ENCODE results near the gene PABPC1L. TPM values are rescaled to one million over a fixed set of nuclear protein-coding genes. Genes with fewer than 3 reads are reported as not detected.

The PABPC1L gene
- total RNA-seq, 1 donor from 2014 or later = 1.0 TPM

DNA sequence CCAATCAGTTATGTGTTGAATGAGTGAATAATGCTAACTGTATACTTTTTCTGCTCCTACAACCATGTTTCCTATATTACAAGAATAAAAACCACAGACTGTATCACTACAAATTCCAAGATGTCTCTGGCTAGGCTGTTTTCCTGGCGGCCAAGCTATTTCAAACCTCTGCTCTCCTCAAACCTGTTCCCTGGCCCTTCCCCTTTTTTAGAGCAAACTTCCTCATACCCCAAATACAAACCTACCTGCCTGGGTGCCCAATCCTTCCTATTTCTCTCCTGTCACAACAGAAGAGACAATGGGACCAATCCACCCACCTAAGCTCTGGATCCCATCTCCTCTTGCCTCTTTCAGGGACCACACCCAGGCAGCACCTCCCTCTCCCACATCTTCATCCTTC is 42.9 kb downstream of the PABPC1L start:
- H3K9me3 ChIP-seq (ENCODE audit: control insufficient read depth in 3 of 3, low read length in 3 of 3) = no peaks in the 10 kb centered on the region
- no peak overlapping the region for H3K27ac ChIP-seq (ENCODE audit: low read depth, low read length)
- H3K9ac ChIP-seq (ENCODE audit: low read depth in 1 of 3, low read length in 3 of 3) = no peak overlapping the region
- H3K27me3 ChIP-seq (ENCODE audit: control insufficient read depth in 3 of 3, insufficient read depth in 3 of 3, low read length in 3 of 3) = no peaks in the 10 kb centered on the region
- H3K36me3 ChIP-seq (ENCODE audit: control insufficient read depth in 3 of 3, insufficient read depth in 3 of 3, low read length in 3 of 3) = peaks cover 52 to 75% (median 74%) of the 10 kb centered on the region in 3 donors
- H3K4me1 ChIP-seq (ENCODE audit: control insufficient read depth in 3 of 3, insufficient read depth in 3 of 3, low read length in 3 of 3) = no peaks in the 10 kb centered on the region
- H3K4me3 ChIP-seq (ENCODE audit: low read length in 3 of 3) = no peak overlapping the region

DNA sequence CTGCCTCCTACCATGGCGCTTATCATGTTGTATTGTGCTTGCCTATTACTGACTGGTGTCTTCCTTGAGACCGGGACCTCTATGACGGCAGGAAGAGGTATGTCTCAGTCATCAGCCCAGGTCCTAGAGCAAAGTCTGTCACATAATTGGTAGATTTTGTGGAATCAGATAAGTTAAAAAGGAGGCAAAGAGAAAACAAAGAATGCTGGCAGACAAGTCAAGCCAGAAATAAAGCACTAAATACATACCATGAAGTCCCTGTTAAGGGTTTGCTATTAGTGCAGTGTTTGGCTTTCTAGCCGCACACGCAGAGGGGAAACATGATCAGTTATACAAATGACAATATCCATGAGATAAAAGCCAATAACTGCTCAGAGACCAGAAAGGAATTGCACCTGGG is 44.4 kb downstream of the PABPC1L start:
- Histone ChIP-seq H3K27ac (ENCODE audit: low read depth, low read length) (no peak overlapping the region), H3K9ac (ENCODE audit: low read depth in 1 of 3, low read length in 3 of 3) (no peak overlapping the region), H3K27me3 (ENCODE audit: control insufficient read depth in 3 of 3, insufficient read depth in 3 of 3, low read length in 3 of 3) (no peaks in the 10 kb centered on the region), H3K4me1 (ENCODE audit: control insufficient read depth in 3 of 3, insufficient read depth in 3 of 3, low read length in 3 of 3) (peaks cover 3 to 4% (median 4%) of the 10 kb centered on the region in 3 donors), H3K36me3 (ENCODE audit: control insufficient read depth in 3 of 3, insufficient read depth in 3 of 3, low read length in 3 of 3) (peaks cover 44 to 64% (median 64%) of the 10 kb centered on the region in 3 donors), H3K9me3 (ENCODE audit: control insufficient read depth in 3 of 3, low read length in 3 of 3) (no peaks in the 10 kb centered on the region), H3K4me3 (ENCODE audit: low read length in 3 of 3) (no peak overlapping the region)

DNA sequence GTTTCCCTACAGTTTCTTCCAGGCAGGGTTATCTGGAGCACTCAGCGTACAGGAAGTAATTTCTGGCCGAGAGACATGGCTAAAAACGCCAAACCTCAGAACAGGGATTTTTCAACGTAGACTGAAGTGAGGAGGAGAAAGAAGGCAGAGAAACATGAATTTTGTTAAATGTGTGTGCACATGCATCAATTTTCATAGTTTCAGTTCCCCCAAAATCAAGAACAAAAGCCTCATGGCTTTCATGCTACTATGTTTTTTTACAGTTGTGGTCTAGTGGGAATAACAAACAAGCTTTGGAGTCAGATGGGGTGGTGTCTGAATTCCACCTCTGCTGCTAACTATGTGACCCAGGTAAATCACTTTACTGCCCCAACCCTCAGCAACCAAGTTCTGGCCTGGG is 45.4 kb downstream of the PABPC1L start:
- Histone ChIP-seq H3K4me1 (ENCODE audit: control insufficient read depth in 3 of 3, insufficient read depth in 3 of 3, low read length in 3 of 3) (peaks cover 8 to 10% (median 9%) of the 10 kb centered on the region in 3 donors), H3K27ac (ENCODE audit: low read depth, low read length) (no peak overlapping the region), H3K9ac (ENCODE audit: low read depth in 1 of 3, low read length in 3 of 3) (no peak overlapping the region), H3K36me3 (ENCODE audit: control insufficient read depth in 3 of 3, insufficient read depth in 3 of 3, low read length in 3 of 3) (peaks cover 38 to 58% (median 58%) of the 10 kb centered on the region in 3 donors), H3K27me3 (ENCODE audit: control insufficient read depth in 3 of 3, insufficient read depth in 3 of 3, low read length in 3 of 3) (no peaks in the 10 kb centered on the region), H3K9me3 (ENCODE audit: control insufficient read depth in 3 of 3, low read length in 3 of 3) (no peaks in the 10 kb centered on the region), H3K4me3 (ENCODE audit: low read length in 3 of 3) (no peak overlapping the region)

DNA sequence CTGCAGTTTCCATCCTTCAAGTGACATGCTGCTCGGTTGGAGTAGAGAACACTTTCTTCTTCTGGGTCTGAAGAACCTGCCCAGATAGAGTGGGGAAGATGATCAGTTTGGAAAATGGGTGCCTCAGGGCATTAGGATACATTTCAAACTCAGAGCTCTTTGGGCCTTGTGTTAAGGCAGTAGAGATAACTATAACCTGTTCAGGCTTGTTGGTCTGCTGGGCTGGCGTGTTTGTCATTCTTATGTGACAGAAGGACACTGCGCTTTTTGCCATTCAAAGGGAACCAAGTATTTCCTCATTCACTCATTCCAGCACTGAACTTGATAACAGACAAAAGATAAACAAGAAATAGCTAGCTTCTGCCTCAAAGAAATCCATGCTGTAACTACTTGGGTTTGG is 46.5 kb downstream of the PABPC1L start:
- Histone ChIP-seq H3K36me3 (ENCODE audit: control insufficient read depth in 3 of 3, insufficient read depth in 3 of 3, low read length in 3 of 3) (peaks cover 29 to 47% (median 47%) of the 10 kb centered on the region in 3 donors), H3K9ac (ENCODE audit: low read depth in 1 of 3, low read length in 3 of 3) (no peak overlapping the region), H3K27me3 (ENCODE audit: control insufficient read depth in 3 of 3, insufficient read depth in 3 of 3, low read length in 3 of 3) (no peaks in the 10 kb centered on the region), H3K9me3 (ENCODE audit: control insufficient read depth in 3 of 3, low read length in 3 of 3) (no peaks in the 10 kb centered on the region), H3K4me3 (ENCODE audit: low read length in 3 of 3) (no peak overlapping the region), H3K27ac (ENCODE audit: low read depth, low read length) (no peak overlapping the region), H3K4me1 (ENCODE audit: control insufficient read depth in 3 of 3, insufficient read depth in 3 of 3, low read length in 3 of 3) (peaks cover 8 to 14% (median 9%) of the 10 kb centered on the region in 3 donors)

DNA sequence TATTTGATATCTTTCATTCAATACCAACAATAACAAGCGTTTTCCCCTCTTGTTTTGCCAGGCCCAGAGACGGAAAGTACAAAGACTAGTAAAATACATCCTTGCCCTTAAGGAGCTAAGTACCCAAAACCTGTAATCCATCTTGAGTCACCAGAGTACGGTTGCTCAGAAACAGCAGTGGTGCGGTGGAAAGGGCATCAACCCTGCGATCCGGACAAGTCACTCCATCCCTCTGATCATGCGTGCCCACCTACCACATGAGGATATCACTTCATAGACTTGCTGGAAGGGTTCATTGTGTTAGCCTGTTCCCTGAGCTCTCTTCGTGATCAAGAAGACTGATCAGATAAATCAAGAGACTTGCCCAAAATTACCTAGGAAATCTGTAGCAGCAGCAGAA is 48.4 kb downstream of the PABPC1L start:
- Histone ChIP-seq H3K36me3 (ENCODE audit: control insufficient read depth in 3 of 3, insufficient read depth in 3 of 3, low read length in 3 of 3) (peaks cover 19 to 31% (median 28%) of the 10 kb centered on the region in 3 donors), H3K27ac (ENCODE audit: low read depth, low read length) (no peak overlapping the region), H3K4me1 (ENCODE audit: control insufficient read depth in 3 of 3, insufficient read depth in 3 of 3, low read length in 3 of 3) (peaks cover 8 to 14% (median 9%) of the 10 kb centered on the region in 3 donors), H3K9me3 (ENCODE audit: control insufficient read depth in 3 of 3, low read length in 3 of 3) (no peaks in the 10 kb centered on the region), H3K27me3 (ENCODE audit: control insufficient read depth in 3 of 3, insufficient read depth in 3 of 3, low read length in 3 of 3) (no peaks in the 10 kb centered on the region), H3K9ac (ENCODE audit: low read depth in 1 of 3, low read length in 3 of 3) (no peak overlapping the region), H3K4me3 (ENCODE audit: low read length in 3 of 3) (no peak overlapping the region)

DNA sequence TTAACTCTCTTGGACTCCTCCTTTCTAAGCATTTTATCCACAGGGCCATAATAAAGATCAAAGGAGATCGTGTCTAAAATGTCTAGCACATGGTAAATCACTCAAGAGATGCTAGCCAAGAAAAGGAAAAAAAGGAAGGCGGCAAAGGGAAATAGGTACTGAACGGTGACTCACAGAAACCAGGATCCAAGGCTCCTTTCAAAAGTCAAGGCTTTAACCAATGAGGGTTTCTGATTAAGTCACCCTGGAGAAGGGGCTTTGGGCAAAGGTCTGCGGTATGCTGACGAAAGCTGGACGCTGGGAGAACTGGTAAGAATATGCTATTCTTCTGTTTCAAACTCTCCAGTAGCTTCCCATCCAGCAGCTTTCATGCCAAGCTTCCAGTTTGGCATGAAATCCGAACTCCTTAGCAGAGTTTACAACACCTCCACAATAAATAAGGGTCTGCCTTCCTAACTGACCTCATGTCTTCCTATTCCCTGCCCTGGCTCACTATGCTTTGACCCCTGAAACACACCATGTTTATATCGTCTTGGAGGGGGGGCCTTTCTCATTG is 49.3 kb downstream of the PABPC1L start:
- H3K4me1 ChIP-seq (ENCODE audit: control insufficient read depth in 3 of 3, insufficient read depth in 3 of 3, low read length in 3 of 3) = peaks cover 8 to 14% (median 9%) of the 10 kb centered on the region in 3 donors
- H3K27ac ChIP-seq (ENCODE audit: low read depth, low read length) = peak overlapping the region; percentile 13
- no peaks in the 10 kb centered on the region for H3K9me3 ChIP-seq (ENCODE audit: control insufficient read depth in 3 of 3, low read length in 3 of 3)
- peaks cover 12 to 22% (median 19%) of the 10 kb centered on the region in 3 donors for H3K36me3 ChIP-seq (ENCODE audit: control insufficient read depth in 3 of 3, insufficient read depth in 3 of 3, low read length in 3 of 3)
- H3K9ac ChIP-seq (ENCODE audit: low read depth in 1 of 3, low read length in 3 of 3) = peak overlapping the region; percentile 44 to 78 (median 68)
- H3K27me3 ChIP-seq (ENCODE audit: control insufficient read depth in 3 of 3, insufficient read depth in 3 of 3, low read length in 3 of 3) = no peaks in the 10 kb centered on the region
- peak overlapping the region; percentile 77 to 87 (median 85) for H3K4me3 ChIP-seq (ENCODE audit: low read length in 3 of 3)

DNA sequence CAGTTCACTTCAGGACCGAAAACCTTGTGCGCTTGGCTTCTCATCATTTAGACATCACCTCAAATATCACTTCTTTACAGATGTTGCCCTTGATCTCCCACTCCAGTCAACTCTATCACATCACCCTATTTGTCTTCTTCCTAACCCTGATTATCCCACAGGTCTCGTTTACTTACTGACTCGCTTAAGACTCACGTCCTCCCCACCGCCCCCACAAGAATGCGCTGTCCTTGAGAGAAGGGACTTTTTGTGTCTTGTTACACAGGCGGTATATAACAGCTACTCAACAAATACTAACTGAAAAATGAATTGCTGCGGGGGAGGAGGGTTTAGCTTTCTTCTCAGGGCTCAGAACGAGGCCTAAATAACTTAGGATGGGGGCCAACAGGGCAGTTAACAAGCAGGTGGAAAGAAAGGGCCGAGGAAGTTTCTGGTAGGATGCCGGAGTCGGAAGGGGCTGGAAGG is 49.8 kb downstream of the PABPC1L start:
- H3K9me3 ChIP-seq (ENCODE audit: control insufficient read depth in 3 of 3, low read length in 3 of 3) = no peaks in the 10 kb centered on the region
- peaks cover 8 to 14% (median 9%) of the 10 kb centered on the region in 3 donors for H3K4me1 ChIP-seq (ENCODE audit: control insufficient read depth in 3 of 3, insufficient read depth in 3 of 3, low read length in 3 of 3)
- H3K9ac ChIP-seq (ENCODE audit: low read depth in 1 of 3, low read length in 3 of 3) = peak overlapping the region; percentile 44 to 78 (median 68)
- H3K4me3 ChIP-seq (ENCODE audit: low read length in 3 of 3) = peak overlapping the region; percentile 77 to 87 (median 85)
- H3K27me3 ChIP-seq (ENCODE audit: control insufficient read depth in 3 of 3, insufficient read depth in 3 of 3, low read length in 3 of 3) = no peaks in the 10 kb centered on the region
- H3K36me3 ChIP-seq (ENCODE audit: control insufficient read depth in 3 of 3, insufficient read depth in 3 of 3, low read length in 3 of 3) = peaks cover 9 to 17% (median 14%) of the 10 kb centered on the region in 3 donors
- H3K27ac ChIP-seq (ENCODE audit: low read depth, low read length) = peak overlapping the region; percentile 23

DNA sequence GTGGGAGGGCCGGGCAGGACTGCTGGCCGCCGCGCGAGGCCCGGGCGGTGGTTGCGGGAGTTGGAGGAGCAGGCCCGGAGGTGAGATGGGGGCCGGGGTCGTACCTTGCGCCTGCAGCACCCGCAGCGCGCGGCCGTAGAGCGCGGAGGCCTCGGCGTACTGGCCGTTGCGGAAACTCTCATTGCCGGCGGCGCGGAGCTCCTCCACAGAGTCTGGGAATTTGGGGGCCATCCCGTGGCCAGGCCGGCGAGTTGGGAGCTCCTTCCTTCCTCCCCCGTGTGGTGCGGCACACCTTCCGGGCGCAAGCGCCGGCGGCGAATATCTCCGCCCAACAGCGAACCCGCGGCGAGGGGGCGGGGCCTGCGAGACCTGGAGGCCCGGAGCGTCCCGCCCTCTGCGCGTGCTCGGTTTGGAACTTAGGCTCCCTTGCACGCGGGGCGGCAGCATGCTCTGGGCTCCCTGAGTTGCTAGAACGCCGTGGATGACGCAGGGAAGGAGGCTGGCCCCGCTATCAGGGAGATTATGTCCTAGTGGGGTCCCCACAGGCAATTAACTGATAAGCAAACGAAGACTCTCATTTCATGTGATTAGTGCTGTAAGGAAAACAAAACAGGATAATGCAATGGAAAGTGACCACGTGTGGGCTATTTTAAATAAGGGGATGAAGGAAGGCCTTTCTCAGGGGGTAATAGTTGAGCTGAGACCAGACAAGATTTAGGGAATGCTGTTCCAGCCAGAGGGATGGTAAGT is 50.4 kb downstream of the PABPC1L start, which contains the start of gene TOMM34:
Gene TOMM34 (minus strand): TSS at position 295 of the 750 bp plus-strand sequence. CDS start 64 bp downstream, at position 231.
- H3K9ac ChIP-seq (ENCODE audit: low read depth in 1 of 3, low read length in 3 of 3) = peak within 1 kb of the TSS; percentile 68 to 78 (median 73)
- peaks cover 3 to 11% (median 8%) of the 10 kb centered on the region in 3 donors for H3K36me3 ChIP-seq (ENCODE audit: control insufficient read depth in 3 of 3, insufficient read depth in 3 of 3, low read length in 3 of 3)

DNA sequence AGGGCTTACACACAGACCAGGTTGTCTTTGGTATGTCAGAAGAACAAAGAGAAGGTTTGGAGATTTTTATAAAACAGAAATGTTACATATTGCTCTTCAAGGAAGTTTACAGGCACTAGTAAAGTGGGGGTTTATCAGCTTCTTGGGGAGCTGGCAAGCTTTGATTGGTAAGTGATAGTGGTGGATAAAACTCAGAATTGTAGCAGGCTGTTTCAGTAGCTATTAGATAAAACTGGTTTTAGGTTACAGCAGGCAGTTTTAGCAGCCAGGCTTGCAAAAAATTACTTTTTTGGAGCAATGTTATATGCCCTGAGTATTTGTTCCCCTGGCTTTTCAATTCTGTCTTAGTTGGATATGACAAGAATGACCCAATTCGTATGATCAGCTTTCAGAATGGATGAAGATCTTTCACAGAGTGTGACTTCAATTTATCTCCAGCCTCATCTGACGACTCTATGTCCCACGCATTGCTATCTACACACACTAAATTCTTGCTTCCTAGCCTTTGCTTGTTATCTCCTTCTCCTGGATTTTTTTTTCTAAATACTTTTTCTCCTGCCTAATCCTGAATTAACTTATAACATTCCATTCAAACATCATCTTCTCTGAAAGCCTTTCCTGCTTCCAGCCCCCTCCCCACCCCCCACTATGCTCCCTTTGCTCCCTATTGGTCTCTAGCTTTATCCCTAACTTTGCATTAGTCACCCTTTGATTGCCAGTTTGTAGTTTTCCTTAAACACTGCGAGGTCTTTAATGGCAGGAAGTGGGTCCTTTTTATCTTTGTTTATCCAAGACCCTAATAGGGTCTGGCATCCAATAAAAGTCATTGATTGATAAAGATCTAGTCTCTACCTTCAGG is 51.4 kb downstream of the PABPC1L start:
- no peaks in the 10 kb centered on the region for H3K9me3 ChIP-seq (ENCODE audit: control insufficient read depth in 3 of 3, low read length in 3 of 3)
- H3K27ac ChIP-seq (ENCODE audit: low read depth, low read length) = no peak overlapping the region
- no peak overlapping the region for H3K9ac ChIP-seq (ENCODE audit: low read depth in 1 of 3, low read length in 3 of 3)
- no peaks in the 10 kb centered on the region for H3K27me3 ChIP-seq (ENCODE audit: control insufficient read depth in 3 of 3, insufficient read depth in 3 of 3, low read length in 3 of 3)
- peaks cover 12 to 18% (median 13%) of the 10 kb centered on the region in 3 donors for H3K4me1 ChIP-seq (ENCODE audit: control insufficient read depth in 3 of 3, insufficient read depth in 3 of 3, low read length in 3 of 3)
- peak overlapping the region in 1 of 3 donors; percentile 87 for H3K4me3 ChIP-seq (ENCODE audit: low read length in 3 of 3)
- H3K36me3 ChIP-seq (ENCODE audit: control insufficient read depth in 3 of 3, insufficient read depth in 3 of 3, low read length in 3 of 3) = peaks cover 0 to 1% (median 0%) of the 10 kb centered on the region in 3 donors

More for the DNA sequence above, 50.4 kb downstream of the PABPC1L start, which contains the start of gene TOMM34:
- Histone ChIP-seq H3K4me1 (ENCODE audit: control insufficient read depth in 3 of 3, insufficient read depth in 3 of 3, low read length in 3 of 3) (peaks cover 8 to 14% (median 9%) of the 10 kb centered on the region in 3 donors), H3K27ac (ENCODE audit: low read depth, low read length) (peak within 1 kb of the TSS; percentile 23), H3K4me3 (ENCODE audit: low read length in 3 of 3) (peak within 1 kb of the TSS; percentile 77 to 87 (median 85)), H3K27me3 (ENCODE audit: control insufficient read depth in 3 of 3, insufficient read depth in 3 of 3, low read length in 3 of 3) (no peaks in the 10 kb centered on the region), H3K9me3 (ENCODE audit: control insufficient read depth in 3 of 3, low read length in 3 of 3) (no peaks in the 10 kb centered on the region)
